SHP77 treated with DMSO at 0.1 percent for 48 hours (cell line): ENCODE measurements around the gene CMTM3.
"Not testable (repeated sequence)": the region's sequence is repeated elsewhere in the genome, so short reads cannot be mapped to it uniquely, and the experiment has no call there.

Experiments used
- DNase-seq: peaks from one replicate; lab custom pipeline; 2025; lab: John Stamatoyannopoulos, UW

CMTM3 gene

GRCh38 chr16:66609139-66609510 lies 4.6 kb downstream of the CMTM3 start:
- no peak for DNase-seq

- DNase-seq = no peak
These were observed 5.8 kb downstream of the CMTM3 start for GRCh38 chr16:66610111-66610820.

- not testable (repeated sequence) for DNase-seq
These were observed 7.4 kb downstream of the CMTM3 start for GRCh38 chr16:66611911-66612310.

- no peak for DNase-seq
These were observed 7.9 kb downstream of the CMTM3 start for GRCh38 chr16:66612422-66612821.

GRCh38 chr16:66614161-66614802 lies 9.8 kb downstream of the CMTM3 start:
- no peak for DNase-seq

GRCh38 chr16:66616169-66616568 lies 11.7 kb downstream of the CMTM3 start:
- DNase-seq = no peak

- no peak for DNase-seq
These were observed 12.1 kb downstream of the CMTM3 start for GRCh38 chr16:66616592-66616991.

- DNase-seq = no peak
These were observed 12.5 kb downstream of the CMTM3 start for GRCh38 chr16:66617010-66617434.

- no peak for DNase-seq
These were observed 13.2 kb downstream of the CMTM3 start for GRCh38 chr16:66617728-66618127.

GRCh38 chr16:66618588-66619375 lies 14.3 kb downstream of the CMTM3 start:
- no peak for DNase-seq

- DNase-seq = no peak
These were observed 15.3 kb downstream of the CMTM3 start for GRCh38 chr16:66619534-66620428.

GRCh38 chr16:66620429-66620795 lies 15.9 kb downstream of the CMTM3 start:
- DNase-seq = no peak

- no peak for DNase-seq
These were observed 17.5 kb downstream of the CMTM3 start for GRCh38 chr16:66621973-66622372.

GRCh38 chr16:66622863-66623262 lies 18.4 kb downstream of the CMTM3 start:
- DNase-seq = no peak

GRCh38 chr16:66623755-66624154 lies 19.3 kb downstream of the CMTM3 start:
- DNase-seq = no peak

GRCh38 chr16:66627611-66628378 lies 23.3 kb downstream of the CMTM3 start:
- DNase-seq = not testable (repeated sequence)

GRCh38 chr16:66629856-66630255 lies 25.4 kb downstream of the CMTM3 start:
- DNase-seq = no peak

- DNase-seq = not testable (repeated sequence)
These were observed 26.2 kb downstream of the CMTM3 start for GRCh38 chr16:66630561-66631260.

- DNase-seq = not testable (repeated sequence)
These were observed 27.1 kb downstream of the CMTM3 start for GRCh38 chr16:66631558-66631957.

GRCh38 chr16:66634527-66635196 lies 30.2 kb downstream of the CMTM3 start:
- no peak for DNase-seq
